Stimulated activated CD8-positive, alpha-beta memory T cell treated with anti-CD3 and anti-CD28 coated beads, Interleukin-4, amount 100 ng/mL, for 24 hours (primary cell): ENCODE results near the gene NFATC2.

Experiments used
- DNase-seq: peaks from one replicate; pipeline ENCODE4 v3.0.0-alpha.2; 2020; ENCODE audit warnings: low read depth

NFATC2 gene

GRCh38 chr20:51513545-51513944 lies 29.0 kb downstream of the NFATC2 start:
- DNase-seq: no peak

- DNase-seq: no peak
Measured at GRCh38 chr20:51512645-51513044, 29.9 kb downstream of the NFATC2 start.

GRCh38 chr20:51511861-51512619 lies 30.5 kb downstream of the NFATC2 start:
- no peak for DNase-seq

- DNase-seq: no peak
Measured at GRCh38 chr20:51510936-51511605, 31.4 kb downstream of the NFATC2 start.

GRCh38 chr20:51510169-51510568 lies 32.4 kb downstream of the NFATC2 start:
- no peak for DNase-seq

GRCh38 chr20:51509208-51509607 lies 33.3 kb downstream of the NFATC2 start:
- no peak for DNase-seq

- no peak for DNase-seq
Measured at GRCh38 chr20:51508780-51509179, 33.7 kb downstream of the NFATC2 start.

- no peak for DNase-seq
Measured at GRCh38 chr20:51508158-51508557, 34.4 kb downstream of the NFATC2 start.

GRCh38 chr20:51507216-51508036 lies 35.1 kb downstream of the NFATC2 start:
- no peak for DNase-seq

GRCh38 chr20:51506527-51507215 lies 35.8 kb downstream of the NFATC2 start:
- DNase-seq: no peak

- no peak for DNase-seq
Measured at GRCh38 chr20:51505566-51505965, 37.0 kb downstream of the NFATC2 start.

GRCh38 chr20:51503376-51503775 lies 39.1 kb downstream of the NFATC2 start:
- no peak for DNase-seq

GRCh38 chr20:51500936-51501335 lies 41.6 kb downstream of the NFATC2 start:
- DNase-seq: no peak

GRCh38 chr20:51500311-51500710 lies 42.2 kb downstream of the NFATC2 start:
- no peak for DNase-seq

- no peak for DNase-seq
Measured at GRCh38 chr20:51498765-51499540, 43.6 kb downstream of the NFATC2 start.

GRCh38 chr20:51497542-51498467 lies 44.7 kb downstream of the NFATC2 start:
- DNase-seq: peak; percentile 50

- DNase-seq: no peak
Measured at GRCh38 chr20:51496964-51497363, 45.6 kb downstream of the NFATC2 start.

- no peak for DNase-seq
Measured at GRCh38 chr20:51495921-51496545, 46.5 kb downstream of the NFATC2 start.

GRCh38 chr20:51495291-51495690 lies 47.2 kb downstream of the NFATC2 start:
- DNase-seq: no peak
